ENCODE data around the gene FNBP1.

Gene FNBP1

DNA sequence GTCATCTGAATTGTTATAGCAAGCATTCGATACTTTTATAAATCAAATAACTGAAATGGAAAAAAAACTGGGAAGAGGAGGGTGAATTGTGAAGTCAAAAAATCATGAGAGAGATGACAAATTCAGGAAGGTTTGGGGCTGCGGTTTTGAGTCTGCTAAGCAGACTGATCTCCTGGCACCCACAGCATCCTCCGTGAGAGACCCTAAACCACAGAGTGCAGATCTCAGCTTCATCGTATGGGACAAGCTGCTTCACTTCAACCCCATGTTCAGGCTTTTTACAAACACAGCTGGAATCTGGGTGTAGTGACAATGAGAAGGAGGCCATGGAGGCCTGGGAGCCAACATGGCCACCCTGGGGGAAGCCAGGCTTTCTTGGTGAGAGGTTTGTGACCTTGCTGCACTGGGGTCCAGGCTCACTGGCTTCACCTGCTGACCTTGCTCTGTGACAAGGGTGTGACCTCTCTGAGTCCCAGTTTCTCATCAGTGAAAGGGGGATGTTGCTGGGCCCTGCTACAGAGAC, 188.3 kb downstream of the FNBP1 start:
- H3K27ac ChIP-seq, result no peak overlapping the region
- TF ChIP-seq, protein P1, sequence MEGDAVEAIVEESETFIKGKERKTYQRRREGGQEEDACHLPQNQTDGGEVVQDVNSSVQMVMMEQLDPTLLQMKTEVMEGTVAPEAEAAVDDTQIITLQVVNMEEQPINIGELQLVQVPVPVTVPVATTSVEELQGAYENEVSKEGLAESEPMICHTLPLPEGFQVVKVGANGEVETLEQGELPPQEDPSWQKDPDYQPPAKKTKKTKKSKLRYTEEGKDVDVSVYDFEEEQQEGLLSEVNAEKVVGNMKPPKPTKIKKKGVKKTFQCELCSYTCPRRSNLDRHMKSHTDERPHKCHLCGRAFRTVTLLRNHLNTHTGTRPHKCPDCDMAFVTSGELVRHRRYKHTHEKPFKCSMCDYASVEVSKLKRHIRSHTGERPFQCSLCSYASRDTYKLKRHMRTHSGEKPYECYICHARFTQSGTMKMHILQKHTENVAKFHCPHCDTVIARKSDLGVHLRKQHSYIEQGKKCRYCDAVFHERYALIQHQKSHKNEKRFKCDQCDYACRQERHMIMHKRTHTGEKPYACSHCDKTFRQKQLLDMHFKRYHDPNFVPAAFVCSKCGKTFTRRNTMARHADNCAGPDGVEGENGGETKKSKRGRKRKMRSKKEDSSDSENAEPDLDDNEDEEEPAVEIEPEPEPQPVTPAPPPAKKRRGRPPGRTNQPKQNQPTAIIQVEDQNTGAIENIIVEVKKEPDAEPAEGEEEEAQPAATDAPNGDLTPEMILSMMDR (conservative IDR thresholded peaks at IDR 0.05), result no peak

DNA sequence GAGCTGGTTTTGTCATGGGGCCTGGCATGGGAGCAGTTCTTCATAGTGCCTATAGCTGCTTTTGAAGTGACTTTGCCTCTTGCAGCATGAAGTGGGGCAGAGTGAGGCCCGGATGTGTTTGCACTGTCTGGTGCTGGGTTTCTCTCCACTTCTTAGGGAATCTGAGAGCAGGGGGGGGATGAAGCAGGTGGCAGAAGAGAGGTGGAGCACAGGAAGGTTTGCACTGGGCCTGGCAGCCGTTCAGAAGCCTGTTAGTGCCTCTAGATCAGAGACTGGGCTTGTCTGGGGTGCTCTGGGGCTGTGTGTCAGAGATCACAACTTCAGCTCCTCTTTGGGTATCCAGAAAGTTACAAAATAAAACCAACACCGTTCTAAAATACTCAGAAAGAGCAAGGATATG, 189.4 kb downstream of the FNBP1 start:
- TF ChIP-seq, protein P1 (conservative IDR thresholded peaks at IDR 0.05), result no peak
- H3K27ac ChIP-seq, result peak overlapping the region; percentile 10; the same call in 1 of the 2 replicates

- peak overlapping the region; percentile 55 for H3K27ac ChIP-seq
- TF ChIP-seq, protein P1 (conservative IDR thresholded peaks at IDR 0.05), result no peak
These were observed 190.4 kb downstream of the FNBP1 start for GRCh38 chr9:129852579-129852978.

DNA sequence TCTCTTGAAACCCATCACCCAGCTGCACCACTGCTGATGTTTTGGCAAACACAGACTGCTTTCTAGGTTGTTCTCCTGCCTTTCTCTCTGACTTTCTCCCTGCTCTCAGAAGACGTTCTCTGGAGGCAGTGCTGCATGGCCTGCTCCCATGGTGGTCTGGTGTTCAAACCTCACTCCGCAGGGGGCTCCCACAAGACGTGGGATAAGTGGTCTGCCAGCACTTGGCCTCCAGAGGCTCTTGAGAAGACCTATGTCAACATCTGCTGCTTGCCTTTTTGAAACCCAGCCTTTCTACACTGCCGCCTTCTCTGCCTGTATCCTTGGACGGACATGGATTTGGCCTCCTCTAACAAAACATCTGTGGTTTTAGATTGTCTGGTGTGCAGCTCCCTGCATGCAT, 191.2 kb downstream of the FNBP1 start:
- H3K27ac ChIP-seq, result peak overlapping the region; percentile 55
- TF ChIP-seq, protein P1 (conservative IDR thresholded peaks at IDR 0.05), result no peak

- peak overlapping the region; percentile 55 for H3K27ac ChIP-seq
- TF ChIP-seq, protein P1 (conservative IDR thresholded peaks at IDR 0.05), result no peak
These were observed 192.0 kb downstream of the FNBP1 start for GRCh38 chr9:129850821-129851550.

DNA sequence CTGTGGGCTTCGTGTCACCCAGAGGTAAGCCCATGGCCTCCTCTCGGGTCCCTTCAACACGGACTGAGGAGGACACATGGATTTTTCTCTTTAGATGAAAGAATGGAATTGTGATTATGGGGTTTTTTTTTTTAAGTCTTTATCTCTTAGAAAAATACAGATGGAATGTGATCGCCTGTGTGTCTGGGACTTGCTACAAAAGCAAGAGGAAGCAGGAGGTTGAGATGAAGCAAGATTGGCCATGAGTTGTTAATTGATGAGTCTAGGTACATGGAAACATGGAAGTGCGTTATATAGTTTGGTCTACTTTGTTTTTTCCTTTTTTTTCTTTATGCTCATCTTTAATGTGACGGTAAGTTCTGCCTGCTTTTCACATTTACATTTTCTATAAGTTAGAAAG, 193.1 kb downstream of the FNBP1 start:
- TF ChIP-seq, protein P1 (conservative IDR thresholded peaks at IDR 0.05), result no peak
- peak overlapping the region; percentile 55; the same call in 1 of the 2 replicates for H3K27ac ChIP-seq

DNA sequence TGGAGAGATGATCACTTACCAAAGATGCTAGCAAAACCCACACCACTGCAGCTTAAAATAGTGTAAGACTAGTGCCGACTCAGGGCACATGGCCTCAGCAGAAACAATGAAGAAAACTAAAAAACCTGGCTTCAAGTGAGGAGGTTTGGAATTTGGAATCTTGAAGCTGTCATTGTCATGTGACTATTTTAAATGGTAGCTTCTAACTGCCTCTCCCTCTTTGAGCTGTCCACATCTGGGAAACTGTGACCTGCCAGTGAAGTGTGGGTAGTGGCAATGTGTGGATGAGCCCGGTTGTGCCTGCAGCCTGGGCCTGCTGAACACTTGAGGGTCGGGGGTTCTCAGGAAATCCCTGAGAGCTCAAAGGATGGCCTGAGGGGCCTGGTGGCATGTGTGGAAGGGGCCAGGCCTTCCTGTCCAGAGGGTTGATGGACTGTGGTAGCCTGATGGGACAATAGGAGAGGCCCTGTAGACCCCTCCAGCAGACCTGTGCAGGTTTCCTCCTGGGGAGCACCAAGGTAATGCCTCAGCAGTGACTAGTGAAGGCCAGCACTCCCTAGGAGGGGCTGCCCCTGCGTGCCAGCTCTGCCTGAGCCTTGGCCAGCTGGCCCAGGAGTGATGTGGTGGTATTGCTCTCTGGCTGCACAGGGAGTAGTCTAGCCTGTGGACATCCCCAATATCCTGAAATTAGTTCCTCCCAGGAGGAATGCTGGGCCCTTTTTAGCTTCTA, 194.1 kb downstream of the FNBP1 start:
- H3K27ac ChIP-seq, result no peak overlapping the region
- TF ChIP-seq, protein P1 (conservative IDR thresholded peaks at IDR 0.05), result no peak

Data from VCaP (cell line).